Muscle of leg (tissue), 11 donors: ENCODE data around the gene ZFYVE27. TPM values are rescaled to one million over a fixed set of nuclear protein-coding genes. Genes with fewer than 3 reads are reported as not detected.

Experiments used
- DNase-seq: peaks from one replicate; pipeline ENCODE4 v3.0.0; 2013
- H3K27ac ChIP-seq: one replicate; pipeline ENCODE4 v1.5.1; 2013; ENCODE audit warnings: mild to moderate bottlenecking, low read length, control low read depth
- H3K27me3 ChIP-seq: one replicate; pipeline ENCODE4 v1.6.1; 2013; ENCODE audit warnings: low read length; ENCODE audit not compliant: control insufficient read depth, insufficient read depth
- H3K36me3 ChIP-seq: one replicate; pipeline ENCODE4 v1.6.1; 2013; ENCODE audit warnings: low read length; ENCODE audit not compliant: control insufficient read depth, insufficient read depth
- H3K4me1 ChIP-seq: one replicate; pipeline ENCODE4 v1.6.1; 2013; ENCODE audit warnings: low read length; ENCODE audit not compliant: control insufficient read depth, insufficient read depth
- H3K4me3 ChIP-seq: one replicate; pipeline ENCODE4 v1.5.1; 2013; ENCODE audit warnings: low read length, control low read depth
- H3K9me3 ChIP-seq: replicated peaks from 2 replicates; pipeline ENCODE4 v1.6.1; 2013; ENCODE audit warnings: low read depth, low read length; ENCODE audit not compliant: control insufficient read depth
- WGBS: methylation state at CpG from one replicate; pipeline ENCODE4 v1.1.5; 2013; ENCODE audit warnings: missing lambda C conversion rate; ENCODE audit not compliant: insufficient coverage; 5-methylcytosine and 5-hydroxymethylcytosine counted together
- polyA plus RNA-seq, 8 donors: library from polyadenylated mRNA; unstranded; fragments of 120-200 nt; gene quantifications; one replicate each; pipeline versions ENCODE4 v1.2.1 to v1.2.3, GENCODE V29; 2013; ENCODE audit warnings: inconsistent platforms in 1 of 8, low replicate concordance in 1 of 8; ENCODE audit not compliant: insufficient read length in 8 of 8, insufficient read depth in 1 of 8
- total RNA-seq: library from RNA; stranded (reverse); fragments of 120-200 nt; gene quantifications from one replicate; pipeline ENCODE4 v1.2.4, GENCODE V29; 2013

ZFYVE27 gene
- total and polyA plus RNA-seq, 9 donors = 9.3 to 19.8 (median 12.4) TPM

DNA sequence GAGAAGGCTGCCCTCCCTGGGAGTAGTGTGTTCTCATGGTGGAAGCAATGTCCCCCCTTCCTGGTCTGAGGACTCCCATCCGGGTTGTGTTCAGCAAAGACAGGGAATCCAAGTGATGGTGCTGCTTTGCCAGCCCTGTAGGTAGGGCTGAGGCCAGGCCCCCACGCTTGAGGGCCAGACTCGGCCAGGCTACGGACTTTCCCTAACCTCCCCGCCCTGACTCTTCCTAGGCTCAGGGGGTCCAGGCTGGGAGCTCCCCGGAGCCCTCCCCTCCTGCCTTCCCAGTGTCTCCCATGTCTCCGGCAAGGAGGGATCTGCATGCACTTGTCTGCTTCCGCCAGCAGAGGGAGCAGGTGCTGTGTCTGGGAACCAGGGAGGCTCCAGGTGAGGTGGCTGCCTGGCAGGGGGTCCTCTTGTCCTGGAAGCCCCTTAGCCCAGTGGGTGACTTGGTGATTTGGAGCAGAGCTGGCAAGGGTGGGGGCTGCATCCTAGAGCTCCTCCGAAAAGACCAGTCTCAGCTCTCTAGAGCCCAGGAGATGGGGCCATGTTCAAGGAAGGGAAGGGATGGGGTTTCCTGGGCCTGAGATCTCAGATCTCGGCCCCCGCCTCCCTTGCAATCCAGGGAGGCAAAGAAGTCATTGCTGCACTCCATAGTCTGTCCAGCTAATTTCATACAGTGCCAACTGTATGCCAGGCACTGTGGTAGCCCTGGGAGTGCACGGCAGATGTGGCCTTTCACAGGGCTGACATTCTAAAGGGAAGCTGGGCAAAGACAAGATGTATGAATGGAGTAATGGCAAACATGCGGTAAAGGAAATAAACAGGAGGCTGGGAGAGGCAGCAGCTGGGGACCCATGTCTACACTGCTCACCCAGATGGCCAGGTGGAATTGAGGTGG lies 55.1 kb downstream of the ZFYVE27 start:
- 44% methylated on average over 8 of the region's 13 CpGs for WGBS
- H3K4me3 ChIP-seq = no peak overlapping the region
- DNase-seq = peak; percentile 51
- H3K9me3 ChIP-seq = no peaks in the 10 kb centered on the region
- H3K4me1 ChIP-seq = peaks cover 10% of the 10 kb centered on the region
- no peaks in the 10 kb centered on the region for H3K36me3 ChIP-seq
- peaks cover 20% of the 10 kb centered on the region for H3K27me3 ChIP-seq
- H3K27ac ChIP-seq = no peak overlapping the region

DNA sequence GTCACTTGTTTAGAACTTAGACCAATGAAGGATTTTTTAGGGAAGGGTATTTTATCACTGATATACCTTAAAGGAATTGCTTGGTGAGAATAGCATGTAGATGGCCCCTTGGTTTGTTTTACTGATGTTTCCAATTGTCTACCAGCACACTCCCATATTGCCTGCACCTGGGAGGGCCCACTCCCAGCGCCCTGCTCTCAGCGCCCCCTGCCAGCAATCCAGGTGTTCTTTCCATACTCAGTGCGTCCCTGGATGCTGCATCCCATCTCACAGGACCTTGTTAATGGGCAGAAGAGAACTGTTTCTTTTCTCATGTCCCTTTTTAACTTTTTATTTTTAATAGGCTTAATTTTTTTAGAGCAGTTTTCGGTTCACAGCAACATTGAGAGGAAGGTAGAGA lies 59.0 kb downstream of the ZFYVE27 start:
- Histone ChIP-seq H3K4me1 (peaks cover 3% of the 10 kb centered on the region), H3K27ac (no peak overlapping the region), H3K36me3 (no peaks in the 10 kb centered on the region), H3K9me3 (peaks cover 7% of the 10 kb centered on the region), H3K4me3 (no peak overlapping the region), H3K27me3 (peaks cover 18% of the 10 kb centered on the region)
- no peak for DNase-seq
- WGBS = no CpG with 5 or more reads among the region's 4 CpGs

DNA sequence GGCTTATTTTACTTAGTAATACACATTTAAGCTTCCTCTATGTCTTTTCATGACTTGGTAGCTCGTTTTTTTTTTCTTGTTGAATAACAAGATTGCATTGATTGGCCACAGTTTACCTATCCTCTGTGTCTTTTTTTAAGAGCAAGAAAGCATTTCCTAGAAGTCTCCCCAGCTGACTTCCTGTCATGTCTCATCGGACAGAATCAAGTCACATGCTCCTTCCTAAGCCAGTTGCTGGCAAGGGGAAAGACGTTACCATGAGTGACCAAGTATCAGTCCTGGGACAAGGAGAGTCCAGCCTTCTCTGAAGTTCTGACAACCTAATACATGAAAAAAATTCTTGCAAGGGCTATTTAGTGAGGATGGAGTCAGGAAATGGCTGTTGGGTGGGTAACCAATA lies 59.7 kb downstream of the ZFYVE27 start:
- peaks cover 13% of the 10 kb centered on the region for H3K27me3 ChIP-seq
- no peaks in the 10 kb centered on the region for H3K36me3 ChIP-seq
- H3K9me3 ChIP-seq = peaks cover 7% of the 10 kb centered on the region
- no peak overlapping the region for H3K27ac ChIP-seq
- no CpG with 5 or more reads among the region's 3 CpGs for WGBS
- no peak overlapping the region for H3K4me3 ChIP-seq
- H3K4me1 ChIP-seq = peaks cover 2% of the 10 kb centered on the region
- no peak for DNase-seq

DNA sequence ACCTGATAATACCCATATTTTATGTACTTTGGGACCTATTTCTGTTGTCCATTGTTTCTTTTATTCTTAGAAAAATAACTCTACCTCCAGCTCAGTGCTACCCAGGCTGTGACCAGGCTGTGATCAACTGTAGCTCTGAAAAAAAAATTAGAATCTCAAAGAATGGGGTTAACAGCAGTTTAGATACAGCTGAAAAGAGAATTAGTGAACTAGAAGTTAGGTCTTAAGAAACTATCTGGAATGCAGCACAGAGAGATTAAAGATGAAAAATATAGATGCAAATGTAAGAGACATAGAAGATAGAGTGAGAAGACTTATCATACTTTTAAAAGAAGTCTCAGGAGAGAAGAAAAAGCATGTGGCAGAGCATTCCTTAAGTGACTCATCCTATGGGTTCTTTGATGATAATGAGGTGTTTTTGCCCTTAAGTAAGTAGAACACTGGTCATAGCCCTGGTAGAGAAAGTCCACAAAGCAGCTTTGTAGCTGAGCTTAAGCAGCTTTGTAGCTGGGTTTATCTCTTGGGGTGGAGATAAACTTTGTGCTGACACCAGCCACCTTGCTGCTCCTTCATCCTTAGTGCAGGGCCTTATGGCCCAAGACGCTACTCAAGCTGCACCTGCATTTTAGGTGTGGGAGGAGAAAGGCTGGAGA lies 62.2 kb downstream of the ZFYVE27 start:
- Histone ChIP-seq H3K36me3 (no peaks in the 10 kb centered on the region), H3K27ac (no peak overlapping the region), H3K9me3 (peaks cover 7% of the 10 kb centered on the region), H3K27me3 (peaks cover 14% of the 10 kb centered on the region), H3K4me1 (no peaks in the 10 kb centered on the region), H3K4me3 (no peak overlapping the region)
- DNase-seq = no peak
- WGBS = no CpG with 5 or more reads among the region's 1 CpG

DNA sequence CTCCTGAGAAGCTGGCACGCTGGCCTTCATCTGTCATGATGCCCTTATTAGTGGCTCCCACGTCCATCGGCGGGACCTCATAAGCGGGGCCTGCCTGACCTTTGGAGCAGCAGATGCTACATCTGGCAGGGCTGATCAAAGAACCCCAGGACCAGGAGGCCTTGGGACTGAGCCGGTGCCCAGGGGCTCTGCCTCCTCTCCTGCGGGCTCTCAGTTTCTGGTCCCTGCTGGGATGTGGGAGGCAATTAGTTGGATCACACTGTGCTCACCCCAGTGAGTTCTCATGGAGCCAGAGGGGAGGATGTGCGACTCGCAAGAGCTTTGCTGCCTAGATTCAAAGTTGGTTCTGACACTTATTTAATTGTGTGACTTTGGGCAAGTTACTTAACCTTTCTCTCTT lies 63.5 kb downstream of the ZFYVE27 start:
- H3K27ac ChIP-seq = no peak overlapping the region
- peaks cover 7% of the 10 kb centered on the region for H3K9me3 ChIP-seq
- DNase-seq = no peak
- no peaks in the 10 kb centered on the region for H3K4me1 ChIP-seq
- WGBS = 66% methylated on average over 6 of the region's 9 CpGs
- H3K4me3 ChIP-seq = no peak overlapping the region
- no peaks in the 10 kb centered on the region for H3K36me3 ChIP-seq
- H3K27me3 ChIP-seq = peaks cover 14% of the 10 kb centered on the region

DNA sequence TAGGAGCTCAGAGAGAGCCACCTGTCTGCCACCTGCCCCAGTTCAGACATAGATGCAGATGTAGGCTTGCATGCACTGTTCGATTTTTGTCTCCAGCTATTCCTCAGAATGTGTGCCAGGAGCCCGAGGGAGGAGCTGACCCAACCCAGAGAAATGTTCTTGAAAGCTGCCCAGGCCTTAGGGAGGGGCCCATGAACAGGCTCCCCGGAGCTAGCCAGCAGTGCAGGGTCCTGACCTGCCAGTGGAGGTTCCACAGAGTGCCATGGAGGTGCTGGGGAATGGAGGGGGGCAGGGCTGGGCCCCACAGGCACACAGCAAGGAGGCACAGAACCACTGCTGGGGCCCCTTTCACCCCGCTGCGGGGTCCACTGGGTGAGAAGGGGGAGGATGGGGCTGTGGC lies 64.5 kb downstream of the ZFYVE27 start:
- DNase-seq = no peak
- H3K4me3 ChIP-seq = no peak overlapping the region
- 77% methylated on average over 5 of the region's 5 CpGs for WGBS
- no peaks in the 10 kb centered on the region for H3K4me1 ChIP-seq
- no peak overlapping the region for H3K27ac ChIP-seq
- peaks cover 14% of the 10 kb centered on the region for H3K27me3 ChIP-seq
- no peaks in the 10 kb centered on the region for H3K36me3 ChIP-seq
- peaks cover 7% of the 10 kb centered on the region for H3K9me3 ChIP-seq

DNA sequence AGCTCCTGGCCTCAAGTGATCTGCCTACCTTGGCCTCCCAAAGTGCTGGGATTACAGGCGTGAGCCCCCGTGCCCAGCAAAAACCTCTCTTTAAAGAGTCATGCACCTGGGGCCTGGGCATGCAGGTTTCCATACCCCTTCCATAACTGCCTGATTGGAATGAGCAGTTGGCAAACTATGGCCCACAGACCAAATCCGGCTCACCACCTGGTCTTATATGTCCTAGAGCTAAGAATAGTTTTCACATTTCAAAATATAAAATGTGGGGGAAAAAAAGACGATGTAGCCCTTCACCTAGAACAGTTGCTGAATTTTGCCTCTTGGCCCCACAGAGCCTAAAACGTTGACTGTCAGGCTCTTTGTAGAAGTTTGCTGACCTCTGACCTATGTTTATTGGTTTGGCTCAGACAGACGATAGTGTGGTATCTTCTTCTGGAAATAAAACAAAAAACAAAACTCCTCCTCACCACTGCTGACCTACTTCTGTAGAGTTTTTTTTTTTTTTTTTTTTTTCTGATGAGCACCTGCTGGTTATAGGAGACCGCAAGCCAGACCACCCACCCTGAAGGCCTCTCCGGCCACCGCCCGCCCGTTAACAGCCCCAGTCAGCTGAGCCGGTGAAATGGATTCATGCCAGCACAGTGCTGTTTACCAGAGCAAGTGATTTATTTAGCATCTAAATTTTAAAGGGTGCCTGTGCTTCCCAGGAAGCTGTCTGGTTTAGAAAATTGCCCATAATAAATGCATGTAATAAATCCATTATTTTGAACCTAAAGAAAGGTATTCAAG lies 68.4 kb downstream of the ZFYVE27 start:
- peaks cover 8% of the 10 kb centered on the region for H3K27me3 ChIP-seq
- no peaks in the 10 kb centered on the region for H3K36me3 ChIP-seq
- peak; percentile 48 for DNase-seq
- H3K4me3 ChIP-seq = no peak overlapping the region
- H3K27ac ChIP-seq = no peak overlapping the region
- H3K4me1 ChIP-seq = no peaks in the 10 kb centered on the region
- 67% methylated on average over 2 of the region's 12 CpGs for WGBS
- no peaks in the 10 kb centered on the region for H3K9me3 ChIP-seq

DNA sequence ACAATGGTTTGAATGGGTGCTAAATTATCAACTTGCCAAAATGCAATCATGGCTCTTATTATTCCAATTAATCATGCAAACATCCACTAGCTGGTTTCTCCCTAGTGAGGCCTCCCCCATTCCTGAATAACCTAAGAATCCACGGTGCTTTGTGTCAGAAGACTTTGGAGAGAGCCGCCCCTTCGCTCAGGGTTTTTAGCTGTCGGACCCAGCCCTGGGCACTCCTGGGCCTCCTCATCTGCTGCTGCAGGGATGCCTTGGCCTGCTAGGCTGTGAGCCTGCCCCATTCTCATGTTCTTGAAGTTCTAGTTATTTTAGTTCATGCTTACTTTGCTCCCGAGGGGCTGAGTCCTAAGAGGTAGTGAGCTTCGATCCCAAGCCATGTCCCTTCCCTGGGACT lies 69.0 kb downstream of the ZFYVE27 start:
- Histone ChIP-seq H3K4me3 (no peak overlapping the region), H3K36me3 (no peaks in the 10 kb centered on the region), H3K4me1 (no peaks in the 10 kb centered on the region), H3K27ac (no peak overlapping the region), H3K27me3 (peaks cover 5% of the 10 kb centered on the region), H3K9me3 (no peaks in the 10 kb centered on the region)
- DNase-seq = no peak
- 26% methylated on average over 5 of the region's 6 CpGs for WGBS

DNA sequence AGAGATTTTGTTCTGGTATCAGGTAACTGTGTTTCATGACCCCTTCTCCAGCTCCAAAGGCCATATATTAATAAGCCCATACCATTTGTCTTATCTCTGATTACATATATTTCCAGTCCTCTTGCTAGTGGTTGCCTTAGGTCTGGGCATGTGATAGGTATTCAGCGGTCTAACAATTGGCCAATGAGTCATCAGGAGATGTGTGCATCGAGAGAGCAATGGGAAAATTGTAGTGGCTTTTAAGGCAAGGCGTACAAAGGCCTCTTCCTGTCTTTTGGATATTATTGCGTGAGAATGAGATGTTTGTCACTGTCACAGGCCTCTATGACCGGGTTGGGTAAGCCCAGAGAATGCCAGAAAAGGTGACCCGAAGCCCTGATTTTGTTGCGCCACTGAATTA lies 73.5 kb downstream of the ZFYVE27 start:
- no peak overlapping the region for H3K27ac ChIP-seq
- WGBS = 66% methylated on average over 5 of the region's 7 CpGs
- H3K36me3 ChIP-seq = no peaks in the 10 kb centered on the region
- peaks cover 2% of the 10 kb centered on the region for H3K27me3 ChIP-seq
- no peaks in the 10 kb centered on the region for H3K4me1 ChIP-seq
- no peak for DNase-seq
- H3K4me3 ChIP-seq = no peak overlapping the region
- no peaks in the 10 kb centered on the region for H3K9me3 ChIP-seq
